H1 (cell line): ENCODE data around the gene ATP6V0A4. TPM values are rescaled to one million over a fixed set of nuclear protein-coding genes. Genes with fewer than 3 reads are reported as not detected.

ENCODE experiments used
- CTCF ChIA-PET: fragments of 300-600 bp; sonication (Branson Sonifier 250); formaldehyde crosslinking; loops from one replicate; lab custom pipeline; 2021; ENCODE audit not compliant: partially characterized antibody; lab: Charles Lee
- POLR2A ChIA-PET: fragments of 300-600 bp; sonication (Branson Sonifier 250); formaldehyde crosslinking; loops from one replicate; lab custom pipeline; 2021; ENCODE audit warnings: inconsistent platforms; ENCODE audit not compliant: partially characterized antibody; lab: Charles Lee
- DNase-seq, 2 experiments: peaks; one replicate each; pipeline versions ENCODE4 v3.0.0 to v3.0.0-alpha.2; 2010 to 2022; ENCODE audit warnings: low spot score in 2 of 2, low read depth in 1 of 2, mixed read lengths in 1 of 2
- FAIRE-seq: peaks from 2 replicates; lab custom pipeline; 2011; peaks lifted over from hg19 to GRCh38; lab: Jason Lieb, UNC
- H2AFZ ChIP-seq: 2 replicates; pipeline ENCODE4 v1.8.1; 2012; ENCODE audit warnings: low read length, inconsistent platforms
- H2AK5ac ChIP-seq: 2 replicates; pipeline ENCODE4 v1.6.1; 2013; ENCODE audit warnings: low read depth, low read length
- H2BK120ac ChIP-seq: replicated peaks from 2 replicates; pipeline ENCODE3; 2013; ENCODE audit warnings: low read depth, low read length, inconsistent platforms
- H2BK12ac ChIP-seq: 2 replicates; pipeline ENCODE4 v1.6.1; 2013; ENCODE audit warnings: low read depth, low read length
- H2BK15ac ChIP-seq: 2 replicates; pipeline ENCODE4 v1.6.1; 2013; ENCODE audit warnings: low read length
- H2BK20ac ChIP-seq: 2 replicates; pipeline ENCODE4 v1.6.1; 2013; ENCODE audit warnings: low read length
- H2BK5ac ChIP-seq: 2 replicates; pipeline ENCODE4 v1.6.1; 2013; ENCODE audit warnings: low read depth, low read length
- H3K14ac ChIP-seq: 2 replicates; pipeline ENCODE4 v1.6.1; 2013; ENCODE audit warnings: inconsistent platforms; ENCODE audit not compliant: insufficient read length
- H3K18ac ChIP-seq: 2 replicates; pipeline ENCODE4 v1.6.1; 2013; ENCODE audit warnings: low read length; ENCODE audit errors: extremely low read depth
- H3K23ac ChIP-seq: 2 replicates; pipeline ENCODE4 v1.6.1; 2013; ENCODE audit warnings: inconsistent platforms; ENCODE audit not compliant: insufficient read length
- H3K23me2 ChIP-seq: 2 replicates; pipeline ENCODE4 v1.6.1; 2013; ENCODE audit warnings: low read depth, low read length
- H3K27ac ChIP-seq: 2 replicates; pipeline ENCODE4 v1.6.1; 2011; ENCODE audit warnings: low read depth, low read length, inconsistent platforms
- H3K27me3 ChIP-seq, 4 experiments: replicated peaks in 1 of 4; 1 replicate in 1 of 4; 2 replicates in 3 of 4; pipeline versions ENCODE4 v1.6.1 to v1.8.1; 2011 to 2013; ENCODE audit warnings: low read length in 3 of 4, mild to moderate bottlenecking in 3 of 4, inconsistent platforms in 2 of 4, mixed read lengths in 2 of 4, moderate library complexity in 1 of 4; ENCODE audit not compliant: control insufficient read depth in 3 of 4, insufficient read depth in 3 of 4; ENCODE audit errors: extremely low read depth in 1 of 4
- H3K36me3 ChIP-seq, 4 experiments: 2 replicates each; pipeline versions ENCODE4 v1.6.1 to v1.8.1; 2011 to 2013; ENCODE audit warnings: mild to moderate bottlenecking in 4 of 4, low read length in 3 of 4, moderate library complexity in 2 of 4, control low read depth in 1 of 4, inconsistent platforms in 1 of 4; ENCODE audit not compliant: insufficient read depth in 4 of 4, control insufficient read depth in 2 of 4
- H3K4ac ChIP-seq: replicated peaks from 2 replicates; pipeline ENCODE3; 2013; ENCODE audit warnings: low read length, low read depth, mixed read lengths, inconsistent platforms; ENCODE audit not compliant: insufficient read length
- H3K4me1 ChIP-seq, 4 experiments: replicated peaks in 1 of 4; 1 replicate in 1 of 4; 2 replicates in 3 of 4; pipeline versions ENCODE4 v1.6.1 to v1.8.1; 2011 to 2013; ENCODE audit warnings: low read length in 3 of 4, inconsistent platforms in 2 of 4, mixed read lengths in 1 of 4; ENCODE audit not compliant: insufficient read depth in 4 of 4, control insufficient read depth in 3 of 4
- H3K4me2 ChIP-seq, 2 experiments: 2 replicates each; pipeline versions ENCODE4 v1.6.1 to v1.8.1; 2011 to 2013; ENCODE audit warnings: low read depth in 2 of 2, low read length in 2 of 2, control low read depth in 1 of 2, inconsistent platforms in 1 of 2, mild to moderate bottlenecking in 1 of 2; ENCODE audit not compliant: insufficient read depth in 1 of 2
- H3K4me3 ChIP-seq, 4 experiments: fragments of 200-600, 300-600 bp in 1 of 4; sonication (generic), shearing (Covaris generic), sonication (Bioruptor Twin) in 1 of 4; 2 replicates each; pipeline versions ENCODE4 v1.5.1 to v1.8.1; 2011 to 2016; ENCODE audit warnings: low read length in 4 of 4, low read depth in 3 of 4, control low read depth in 2 of 4, inconsistent platforms in 2 of 4, mild to moderate bottlenecking in 2 of 4, mixed read lengths in 1 of 4, moderate library complexity in 1 of 4; ENCODE audit not compliant: insufficient read depth in 2 of 4; ENCODE audit errors: extremely low read depth in 1 of 4
- H3K56ac ChIP-seq: replicated peaks from 2 replicates; pipeline ENCODE3; 2013; ENCODE audit warnings: low read depth, mild to moderate bottlenecking, mixed read lengths, low read length, inconsistent platforms; ENCODE audit not compliant: insufficient read length
- H3K79me1 ChIP-seq: 2 replicates; pipeline ENCODE4 v1.6.1; 2013; ENCODE audit warnings: low read depth, low read length, control low read depth
- H3K79me2 ChIP-seq, 2 experiments: 2 replicates each; pipeline versions ENCODE4 v1.6.1 to v1.8.1; 2012 to 2013; ENCODE audit warnings: low read length in 2 of 2, mild to moderate bottlenecking in 2 of 2, inconsistent platforms in 1 of 2; ENCODE audit not compliant: insufficient read depth in 2 of 2, control insufficient read depth in 1 of 2
- H3K9ac ChIP-seq, 4 experiments: replicated peaks in 1 of 4; 1 replicate in 1 of 4; 2 replicates in 3 of 4; pipeline versions ENCODE4 v1.6.1 to v1.8.1; 2011 to 2013; ENCODE audit warnings: low read depth in 3 of 4, low read length in 3 of 4, control low read depth in 2 of 4, mild to moderate bottlenecking in 2 of 4, moderate library complexity in 2 of 4, inconsistent platforms in 1 of 4; ENCODE audit errors: extremely low read depth in 1 of 4
- H3K9me3 ChIP-seq, 2 experiments: 2 replicates each; pipeline versions ENCODE4 v1.6.1 to v1.8.1; 2012 to 2013; ENCODE audit warnings: mild to moderate bottlenecking in 2 of 2, moderate library complexity in 2 of 2, control low read depth in 1 of 2, inconsistent platforms in 1 of 2, low read depth in 1 of 2, low read length in 1 of 2, mixed read lengths in 1 of 2; ENCODE audit not compliant: insufficient read depth in 2 of 2
- H4K20me1 ChIP-seq, 2 experiments: replicated peaks in 1 of 2; 2 replicates each; pipeline versions ENCODE3 to v1.8.1; 2011 to 2013; ENCODE audit warnings: inconsistent platforms in 2 of 2, low read length in 2 of 2, mild to moderate bottlenecking in 1 of 2; ENCODE audit not compliant: insufficient read depth in 2 of 2, control insufficient read depth in 1 of 2
- H4K5ac ChIP-seq: 2 replicates; pipeline ENCODE4 v1.6.1; 2013; ENCODE audit warnings: low read length, low read depth, mixed read lengths, inconsistent platforms; ENCODE audit not compliant: insufficient read length
- H4K8ac ChIP-seq: 2 replicates; pipeline ENCODE4 v1.8.0; 2013; ENCODE audit warnings: mild to moderate bottlenecking, moderate library complexity, low read length, inconsistent platforms; ENCODE audit not compliant: insufficient read depth; ENCODE audit errors: extremely low read depth
- H4K91ac ChIP-seq: replicated peaks from 2 replicates; pipeline ENCODE3; 2013; ENCODE audit warnings: low read length, mixed read lengths, inconsistent platforms; ENCODE audit not compliant: insufficient read length
- CREB1 ChIP-seq: IDR thresholded peaks from 2 replicates; pipeline ENCODE4 v1.6.1; 2012; ENCODE audit warnings: inconsistent platforms
- CTCF ChIP-seq, 3 experiments: IDR thresholded peaks; 1 replicate in 2 of 3; 2 replicates in 1 of 3; pipeline versions ENCODE4 v1.5.1 to v1.6.1; 2011; ENCODE audit warnings: low read length in 3 of 3, mild to moderate bottlenecking in 3 of 3, inconsistent platforms in 2 of 3, low read depth in 1 of 3, moderate library complexity in 1 of 3; ENCODE audit not compliant: insufficient read depth in 1 of 3; ENCODE audit errors: control extremely low read depth in 1 of 3
- SP4 ChIP-seq: IDR thresholded peaks from 2 replicates; pipeline ENCODE4 v1.6.1; 2012; ENCODE audit warnings: low read length, inconsistent platforms
- TCF12 ChIP-seq: IDR thresholded peaks from 2 replicates; pipeline ENCODE4 v1.6.1; 2011; ENCODE audit warnings: low read depth, mild to moderate bottlenecking, low read length
- WGBS, 2 experiments: shearing (Covaris generic) in 1 of 2; methylation state at CpG; one replicate each; pipeline versions ENCODE4 v1.1.6 to v1.1.7; 2013 to 2015; ENCODE audit warnings: low lambda C conversion rate in 2 of 2, mixed read lengths in 2 of 2, inconsistent platforms in 1 of 2, low coverage in 1 of 2, missing lambda C conversion rate in 1 of 2; ENCODE audit not compliant: insufficient replicate concordance in 2 of 2, insufficient coverage in 1 of 2, insufficient read length in 1 of 2; ENCODE audit errors: extremely low coverage in 1 of 2, missing lambda C conversion rate in 1 of 2; 5-methylcytosine and 5-hydroxymethylcytosine counted together
- polyA plus RNA-seq, 7 experiments: library from polyadenylated mRNA; depleted of rRNA in 3 of 7; stranded (reverse) in 5 of 7; unstranded in 2 of 7; fragments of >200 nt in 5 of 7; fragments of 200-250 nt in 2 of 7; gene quantifications; 1 replicate in 5 of 7; 2 replicates in 1 of 7; 4 replicates in 1 of 7; pipeline versions ENCODE4 v1.2.1 to v1.2.3, GENCODE V29; 2011 to 2013; ENCODE audit warnings: missing spikeins in 2 of 7, mixed read lengths in 2 of 7
- total RNA-seq: library from RNA; stranded (reverse); fragmentation: NEBNext Ultra II Directional; extraction: Animal tissue kit (Norgen Biotek cat#: 25700); gene quantifications from 2 replicates; pipeline ENCODE4 v1.2.1, GENCODE V29; 2021

ATP6V0A4 gene
- total and polyA plus RNA-seq, 2 of the 8 experiments (the other 6 are each of a cell fraction or from before 2014, with no cell fraction given) = 0.47 to 1.6 TPM

DNA sequence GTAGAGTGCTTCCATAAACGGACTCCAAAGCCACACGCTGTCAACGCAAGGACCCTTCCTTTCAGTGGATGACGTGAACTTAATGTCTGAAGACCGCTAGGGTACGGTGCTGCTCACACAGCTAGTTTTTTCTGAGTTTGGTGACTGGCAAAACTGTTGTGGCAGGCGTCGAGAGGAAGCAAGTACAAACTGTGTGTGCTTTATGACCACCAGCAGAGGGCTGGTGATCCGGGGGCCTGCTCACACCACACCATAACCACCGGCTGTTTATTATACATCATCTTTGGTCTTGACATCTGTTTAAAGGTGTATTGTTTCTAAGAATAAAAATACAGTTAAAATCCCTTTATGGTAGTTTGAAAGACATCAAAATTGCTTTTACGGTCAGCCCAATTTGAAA lies 37.1 kb upstream of the ATP6V0A4 start:
- Histone ChIP-seq H4K5ac (no peak overlapping the region), H4K8ac (no peak overlapping the region), H3K4me2 (no peak overlapping the region), H4K20me1 (no peaks in the 10 kb centered on the region), H3K23ac (no peak overlapping the region), H2BK5ac (no peak overlapping the region), H2AK5ac (no peak overlapping the region), H3K79me1 (no peaks in the 10 kb centered on the region), H2BK20ac (no peak overlapping the region), H3K56ac (no peak overlapping the region), H3K9ac (no peak overlapping the region), H3K18ac (no peak overlapping the region), H2BK12ac (no peak overlapping the region), H3K9me3 (no peaks in the 10 kb centered on the region), H3K4ac (no peak overlapping the region), H2BK120ac (no peak overlapping the region), H3K4me3 (no peak overlapping the region), H2AFZ (no peak overlapping the region), H2BK15ac (no peak overlapping the region), H3K79me2 (no peaks in the 10 kb centered on the region), H3K36me3 (peaks cover 0 to 15% (median 7%) of the 10 kb centered on the region in 4 experiments; a peak in 3 of 8 replicates), H3K14ac (no peak overlapping the region), H3K23me2 (no peaks in the 10 kb centered on the region), H3K27ac (no peak overlapping the region), H3K27me3 (no peaks in the 10 kb centered on the region), H3K4me1 (no peaks in the 10 kb centered on the region), H4K91ac (no peak overlapping the region)
- WGBS, 2 experiments = 92% methylated on average over 11 of the region's 11 CpGs; no CpG with 5 or more reads in 1 of the 2 experiments
- POLR2A ChIA-PET = no interaction called here
- FAIRE-seq = no peak
- DNase-seq = no peak
- CTCF ChIA-PET = no interaction called here
- TF ChIP-seq TCF12 (no peak), CREB1 (no peak), SP4 (no peak), CTCF (IDR thresholded peaks at IDR 0.05; ENCODE audit: control extremely low read depth in 1 of 3, insufficient read depth in 1 of 3, low read depth in 1 of 3, low read length in 3 of 3) (peak in 2 of 3 experiments; percentile 6 to 26; a peak in 2 of 4 replicates)
